ENCODE results near the gene ABI3. TPM values are rescaled to one million over a fixed set of nuclear protein-coding genes. Genes with fewer than 3 reads are reported as not detected.
A peak's percentile ranks its signal among the peaks of the same experiment; 100 is the strongest.

The ABI3 gene, protein sequence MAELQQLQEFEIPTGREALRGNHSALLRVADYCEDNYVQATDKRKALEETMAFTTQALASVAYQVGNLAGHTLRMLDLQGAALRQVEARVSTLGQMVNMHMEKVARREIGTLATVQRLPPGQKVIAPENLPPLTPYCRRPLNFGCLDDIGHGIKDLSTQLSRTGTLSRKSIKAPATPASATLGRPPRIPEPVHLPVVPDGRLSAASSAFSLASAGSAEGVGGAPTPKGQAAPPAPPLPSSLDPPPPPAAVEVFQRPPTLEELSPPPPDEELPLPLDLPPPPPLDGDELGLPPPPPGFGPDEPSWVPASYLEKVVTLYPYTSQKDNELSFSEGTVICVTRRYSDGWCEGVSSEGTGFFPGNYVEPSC
- 10 to 100 TPM in 4 of 6 donors, 1 to 10 TPM in 2; 8.5 to 38.4 (median 27.3) TPM for total RNA-seq

GRCh38 chr17:49210158-49211029 is at the start of gene ABI3, which contains the start of gene GNGT2:
Gene ABI3 (plus strand): TSS chr17:49210707. CDS start chr17:49210725, 18 bp downstream.
Gene GNGT2 (minus strand): TSS chr17:49210574. CDS start chr17:49207422, 3,152 bp downstream.
- DNase-seq (peak; percentile 58 to 65), ATAC-seq (ENCODE audit: low FRiP score in 2 of 2) (peak; percentile 70 to 80)
- H3K4me1 ChIP-seq: peaks cover 28 to 51% (median 44%) of the 10 kb centered on the region in 4 donors
- H3K27me3 ChIP-seq: no peaks in the 10 kb centered on the region
- no peaks in the 10 kb centered on the region for H3K9me3 ChIP-seq
- WGBS, 2 donors: 19 to 22% methylated on average over 19 to 20 of the region's 22 CpGs
- TF ChIP-seq, protein P1, sequence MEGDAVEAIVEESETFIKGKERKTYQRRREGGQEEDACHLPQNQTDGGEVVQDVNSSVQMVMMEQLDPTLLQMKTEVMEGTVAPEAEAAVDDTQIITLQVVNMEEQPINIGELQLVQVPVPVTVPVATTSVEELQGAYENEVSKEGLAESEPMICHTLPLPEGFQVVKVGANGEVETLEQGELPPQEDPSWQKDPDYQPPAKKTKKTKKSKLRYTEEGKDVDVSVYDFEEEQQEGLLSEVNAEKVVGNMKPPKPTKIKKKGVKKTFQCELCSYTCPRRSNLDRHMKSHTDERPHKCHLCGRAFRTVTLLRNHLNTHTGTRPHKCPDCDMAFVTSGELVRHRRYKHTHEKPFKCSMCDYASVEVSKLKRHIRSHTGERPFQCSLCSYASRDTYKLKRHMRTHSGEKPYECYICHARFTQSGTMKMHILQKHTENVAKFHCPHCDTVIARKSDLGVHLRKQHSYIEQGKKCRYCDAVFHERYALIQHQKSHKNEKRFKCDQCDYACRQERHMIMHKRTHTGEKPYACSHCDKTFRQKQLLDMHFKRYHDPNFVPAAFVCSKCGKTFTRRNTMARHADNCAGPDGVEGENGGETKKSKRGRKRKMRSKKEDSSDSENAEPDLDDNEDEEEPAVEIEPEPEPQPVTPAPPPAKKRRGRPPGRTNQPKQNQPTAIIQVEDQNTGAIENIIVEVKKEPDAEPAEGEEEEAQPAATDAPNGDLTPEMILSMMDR (IDR thresholded peaks at IDR 0.05): no peak
- peak in 2 of 4 donors; percentile 67 to 80 for TF ChIP-seq POLR2A (IDR thresholded peaks at IDR 0.05)
- no peak for TF ChIP-seq EP300 (IDR thresholded peaks at IDR 0.05)
- peak; percentile 30 to 82 for TF ChIP-seq POLR2AphosphoS5 (IDR thresholded peaks at IDR 0.05)
- peak within 1 kb of the TSS; percentile 50 to 87 (median 86) for H3K27ac ChIP-seq
- peak within 1 kb of the TSS; percentile 15 to 59 (median 49) for H3K4me3 ChIP-seq
- H3K36me3 ChIP-seq: no peaks in the 10 kb centered on the region

DNA sequence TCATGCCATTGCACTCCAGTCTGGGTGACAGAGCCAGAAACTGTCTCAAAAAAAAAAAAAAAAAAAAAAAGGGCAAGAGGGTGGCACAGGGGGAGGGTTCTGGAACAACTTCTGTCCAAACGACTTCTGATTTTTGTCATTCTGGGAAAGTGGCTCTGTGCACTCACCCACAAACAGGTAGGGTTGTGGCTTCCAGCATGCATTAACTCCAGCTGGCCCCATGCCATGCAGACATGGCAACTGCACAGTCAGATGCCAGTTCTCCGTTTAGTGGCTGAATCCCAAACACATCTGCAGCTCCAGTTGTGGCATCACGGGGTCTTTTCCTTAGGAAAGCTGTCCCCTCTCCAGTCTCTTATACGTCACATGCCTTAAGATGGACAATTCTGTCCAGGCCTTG is 47.6 kb upstream of the ABI3 start:
- no peak for ATAC-seq (ENCODE audit: low FRiP score in 2 of 2)

DNA sequence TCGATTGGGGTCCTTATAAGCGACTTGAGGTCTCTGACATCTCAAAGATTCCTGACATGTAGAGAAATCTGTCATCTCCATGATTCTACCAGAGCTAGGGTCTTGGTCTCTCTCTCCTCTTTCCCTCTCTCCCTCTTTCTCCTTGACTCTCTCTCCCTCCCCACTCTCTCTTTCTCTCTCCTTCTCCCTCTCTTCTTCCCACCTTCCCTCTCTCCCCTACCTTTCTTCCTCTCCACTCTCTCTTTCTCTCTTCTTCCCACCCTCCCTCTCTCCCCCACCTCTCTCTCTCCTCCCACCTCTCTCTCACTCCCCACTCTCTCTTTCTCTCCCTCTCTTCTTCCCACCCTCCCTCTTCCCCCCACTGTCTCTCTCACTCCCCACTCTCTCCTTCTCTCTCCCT is 45.4 kb upstream of the ABI3 start:
- Histone ChIP-seq H3K27me3 (no peaks in the 10 kb centered on the region), H3K4me3 (no peak overlapping the region)
- WGBS, 2 donors: 85% methylated on average over 2 of the region's 2 CpGs

More for the DNA sequence above, 47.6 kb upstream of the ABI3 start:
- no peak for DNase-seq
- TF ChIP-seq POLR2AphosphoS5 (IDR thresholded peaks at IDR 0.05) (no peak), EP300 (IDR thresholded peaks at IDR 0.05) (no peak), POLR2A (IDR thresholded peaks at IDR 0.05) (no peak)
- TF ChIP-seq, protein P1 (IDR thresholded peaks at IDR 0.05): no peak
- Histone ChIP-seq H3K27ac (no peak overlapping the region), H3K4me3 (no peak overlapping the region), H3K9me3 (no peaks in the 10 kb centered on the region), H3K36me3 (no peaks in the 10 kb centered on the region), H3K27me3 (no peaks in the 10 kb centered on the region), H3K4me1 (no peaks in the 10 kb centered on the region)
- WGBS, 2 donors: 71 to 80% methylated on average over 4 of the region's 4 CpGs

GRCh38 chr17:49168706-49169105 is 41.8 kb upstream of the ABI3 start:
- H3K27me3 ChIP-seq: no peaks in the 10 kb centered on the region
- TF ChIP-seq, protein P1 (IDR thresholded peaks at IDR 0.05): no peak
- TF ChIP-seq POLR2AphosphoS5 (IDR thresholded peaks at IDR 0.05): no peak
- TF ChIP-seq POLR2A (IDR thresholded peaks at IDR 0.05): no peak
- no peak for TF ChIP-seq EP300 (IDR thresholded peaks at IDR 0.05)
- 51 to 60% methylated on average over 9 of the region's 9 CpGs for WGBS, 2 donors
- H3K27ac ChIP-seq: no peak overlapping the region
- H3K36me3 ChIP-seq: no peaks in the 10 kb centered on the region
- H3K4me1 ChIP-seq: no peaks in the 10 kb centered on the region
- H3K4me3 ChIP-seq: no peak overlapping the region
- DNase-seq (no peak), ATAC-seq (ENCODE audit: low FRiP score in 2 of 2) (no peak)
- H3K9me3 ChIP-seq: no peaks in the 10 kb centered on the region

More for the DNA sequence above, 45.4 kb upstream of the ABI3 start:
- TF ChIP-seq EP300 (IDR thresholded peaks at IDR 0.05) (no peak), POLR2A (IDR thresholded peaks at IDR 0.05) (no peak), POLR2AphosphoS5 (IDR thresholded peaks at IDR 0.05) (no peak)
- TF ChIP-seq, protein P1 (IDR thresholded peaks at IDR 0.05): no peak
- no peaks in the 10 kb centered on the region for H3K4me1 ChIP-seq
- ATAC-seq (ENCODE audit: low FRiP score in 2 of 2) (no peak), DNase-seq (no peak)
- no peaks in the 10 kb centered on the region for H3K36me3 ChIP-seq
- H3K9me3 ChIP-seq: no peaks in the 10 kb centered on the region
- no peak overlapping the region for H3K27ac ChIP-seq
